SU-DHL-6 (cell line): Measurements from ENCODE around the gene LVRN.

Experiments
- H2AFZ ChIP-seq: fragments of 200-600 bp; sonication (generic); 2 replicates; pipeline ENCODE4 v1.6.1; 2014; ENCODE audit warnings: low read depth, mild to moderate bottlenecking, moderate library complexity, mixed read lengths, antibody characterized with exemption, low read length; ENCODE audit not compliant: severe bottlenecking
- H3F3A ChIP-seq: fragments of 200-600 bp; shearing (Covaris generic); 2 replicates; pipeline ENCODE4 v1.6.0; 2016; ENCODE audit warnings: antibody characterized with exemption, mild to moderate bottlenecking; ENCODE audit not compliant: insufficient read depth
- H3K27ac ChIP-seq: fragments of 200-600 bp; sonication (generic); 2 replicates; pipeline ENCODE4 v1.5.1; 2016; ENCODE audit warnings: low read depth, mild to moderate bottlenecking, low read length, moderate library complexity, mixed read lengths
- H3K27me3 ChIP-seq: fragments of 200-600 bp; sonication (generic), shearing (Covaris generic); 2 replicates; pipeline ENCODE4 v1.6.0; 2014; ENCODE audit warnings: mild to moderate bottlenecking, low read length
- H3K36me3 ChIP-seq: fragments of 200-600 bp; sonication (generic); 2 replicates; pipeline ENCODE4 v1.6.1; 2014; ENCODE audit warnings: mild to moderate bottlenecking, low read length, mixed read lengths
- H3K4me2 ChIP-seq: fragments of 300-600, 200-600 bp; shearing (Covaris generic), sonication (generic); 2 replicates; pipeline ENCODE4 v1.6.0; 2014; ENCODE audit warnings: low read length, low read depth, mild to moderate bottlenecking; ENCODE audit not compliant: poor library complexity, severe bottlenecking
- H3K4me3 ChIP-seq: fragments of 200-600 bp; sonication (generic); 2 replicates; pipeline ENCODE4 v1.5.1; 2014; ENCODE audit warnings: antibody characterized with exemption, low read length, mild to moderate bottlenecking, mixed read lengths; ENCODE audit not compliant: insufficient read depth, poor library complexity, severe bottlenecking
- H3K79me2 ChIP-seq: fragments of 200-600 bp; sonication (generic); 2 replicates; pipeline ENCODE4 v1.6.1; 2014; ENCODE audit warnings: mild to moderate bottlenecking, low read length, moderate library complexity; ENCODE audit not compliant: insufficient read depth
- H3K9ac ChIP-seq: fragments of 200-600 bp; sonication (generic); 2 replicates; pipeline ENCODE4 v1.7.0; 2014; ENCODE audit warnings: mild to moderate bottlenecking, low read length
- H3K9me2 ChIP-seq: fragments of 200-600 bp; sonication (generic); replicated peaks from 2 replicates; pipeline ENCODE4 v1.6.1; 2014; ENCODE audit warnings: low read length; ENCODE audit not compliant: insufficient read depth
- H3K9me3 ChIP-seq: fragments of 200-600 bp; sonication (generic); 2 replicates; pipeline ENCODE4 v1.6.1; 2014; ENCODE audit warnings: low read length, mixed read lengths; ENCODE audit not compliant: insufficient read depth
- H4K20me1 ChIP-seq: fragments of 200-600 bp; sonication (generic); 2 replicates; pipeline ENCODE4 v1.6.1; 2014; ENCODE audit warnings: low read depth, mild to moderate bottlenecking, antibody characterized with exemption, low read length, moderate library complexity, mixed read lengths
- CTCF ChIP-seq: fragments of 200-600 bp; sonication (generic); IDR thresholded peaks from one replicate; pipeline ENCODE4 v1.5.1; 2017; ENCODE audit warnings: antibody characterized with exemption, mild to moderate bottlenecking, low read length, moderate library complexity; ENCODE audit not compliant: insufficient read depth, poor library complexity, severe bottlenecking
- EZH2phosphoT487 ChIP-seq: fragments of 200-600 bp; sonication (generic), shearing (Covaris generic); conservative IDR thresholded peaks from 2 replicates; pipeline ENCODE4 v1.6.1; 2018; ENCODE audit warnings: mild to moderate bottlenecking, antibody characterized with exemption, low read length, moderate library complexity, mixed read lengths

Gene LVRN

GRCh38 chr5:115941051-115941675, 21.1 kb upstream of the LVRN start:
- Histone ChIP-seq H3K9me3 (no peaks in the 10 kb centered on the region), H3K27ac (no peak overlapping the region), H3K4me3 (no peak overlapping the region), H3K79me2 (no peaks in the 10 kb centered on the region), H3F3A (no peaks in the 10 kb centered on the region), H3K9me2 (no peaks in the 10 kb centered on the region), H3K36me3 (no peaks in the 10 kb centered on the region), H3K9ac (no peak overlapping the region), H2AFZ (no peak overlapping the region), H3K4me2 (no peak overlapping the region), H4K20me1 (no peaks in the 10 kb centered on the region), H3K27me3 (no peaks in the 10 kb centered on the region)
- TF ChIP-seq CTCF: no peak
- TF ChIP-seq EZH2phosphoT487: no peak

- Histone ChIP-seq H3K36me3 (no peaks in the 10 kb centered on the region), H3K4me3 (no peak overlapping the region), H3K9me3 (no peaks in the 10 kb centered on the region), H3K27ac (no peak overlapping the region), H3K9me2 (no peaks in the 10 kb centered on the region), H3K27me3 (no peaks in the 10 kb centered on the region), H4K20me1 (no peaks in the 10 kb centered on the region), H3K4me2 (no peak overlapping the region), H3K9ac (no peak overlapping the region), H3F3A (no peaks in the 10 kb centered on the region), H2AFZ (no peak overlapping the region), H3K79me2 (no peaks in the 10 kb centered on the region)
- no peak for TF ChIP-seq EZH2phosphoT487
- TF ChIP-seq CTCF: no peak
Measured at GRCh38 chr5:115944501-115944900, 17.8 kb upstream of the LVRN start.

GRCh38 chr5:115946655-115947054, 15.6 kb upstream of the LVRN start:
- no peaks in the 10 kb centered on the region for H3K27me3 ChIP-seq
- no peaks in the 10 kb centered on the region for H3K9me2 ChIP-seq
- H3K27ac ChIP-seq: no peak overlapping the region
- H3K9ac ChIP-seq: no peak overlapping the region
- no peaks in the 10 kb centered on the region for H4K20me1 ChIP-seq
- H3K79me2 ChIP-seq: no peaks in the 10 kb centered on the region
- H3K4me3 ChIP-seq: no peak overlapping the region
- TF ChIP-seq EZH2phosphoT487 (no peak), CTCF (no peak)
- no peak overlapping the region for H3K4me2 ChIP-seq
- H3F3A ChIP-seq: no peaks in the 10 kb centered on the region
- H3K9me3 ChIP-seq: no peaks in the 10 kb centered on the region
- H3K36me3 ChIP-seq: no peaks in the 10 kb centered on the region
- H2AFZ ChIP-seq: no peak overlapping the region
